ENCODE measurements around the gene PIAS1. TPM values are rescaled to one million over a fixed set of nuclear protein-coding genes. Genes with fewer than 3 reads are reported as not detected.

PIAS1 gene
- total RNA-seq, 4 donors from 2014 or later, result 32.6 to 59.5 (median 55.9) TPM

DNA sequence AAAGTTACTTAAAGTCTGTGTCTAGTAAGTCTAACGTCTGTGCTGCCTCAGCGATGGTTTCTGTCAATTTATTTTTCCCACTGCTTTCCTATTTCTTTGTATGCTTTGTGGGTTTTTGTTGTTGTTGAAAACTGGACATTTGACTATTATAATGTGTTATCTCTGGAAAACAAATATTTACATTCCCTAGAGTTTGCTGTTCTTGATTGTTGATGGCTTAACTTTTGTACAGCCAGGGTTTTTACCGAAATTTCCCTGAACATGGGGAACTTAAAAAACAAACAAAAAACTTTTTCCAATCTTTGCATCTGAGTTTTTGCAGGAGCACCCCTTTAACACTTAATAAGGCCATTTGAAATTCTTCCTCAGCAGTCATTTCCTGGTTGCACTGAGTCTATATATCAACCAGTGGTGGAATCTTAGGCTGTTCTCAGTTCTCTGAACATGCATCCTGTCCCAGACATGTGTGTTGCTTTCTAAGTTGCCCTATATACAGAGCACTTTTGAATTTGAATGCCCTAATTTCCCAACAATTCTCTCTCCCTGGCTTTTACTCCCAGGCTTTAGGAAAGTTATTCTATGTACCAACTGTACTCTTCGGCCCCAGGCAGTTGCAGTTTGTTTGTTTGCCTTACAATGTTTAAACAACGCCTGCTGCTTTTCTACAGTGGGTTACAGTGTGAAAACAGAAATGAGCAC lies 11.8 kb upstream of the PIAS1 start:
- no peak for TF ChIP-seq POLR2A (IDR thresholded peaks at IDR 0.05)
- TF ChIP-seq, protein P1, sequence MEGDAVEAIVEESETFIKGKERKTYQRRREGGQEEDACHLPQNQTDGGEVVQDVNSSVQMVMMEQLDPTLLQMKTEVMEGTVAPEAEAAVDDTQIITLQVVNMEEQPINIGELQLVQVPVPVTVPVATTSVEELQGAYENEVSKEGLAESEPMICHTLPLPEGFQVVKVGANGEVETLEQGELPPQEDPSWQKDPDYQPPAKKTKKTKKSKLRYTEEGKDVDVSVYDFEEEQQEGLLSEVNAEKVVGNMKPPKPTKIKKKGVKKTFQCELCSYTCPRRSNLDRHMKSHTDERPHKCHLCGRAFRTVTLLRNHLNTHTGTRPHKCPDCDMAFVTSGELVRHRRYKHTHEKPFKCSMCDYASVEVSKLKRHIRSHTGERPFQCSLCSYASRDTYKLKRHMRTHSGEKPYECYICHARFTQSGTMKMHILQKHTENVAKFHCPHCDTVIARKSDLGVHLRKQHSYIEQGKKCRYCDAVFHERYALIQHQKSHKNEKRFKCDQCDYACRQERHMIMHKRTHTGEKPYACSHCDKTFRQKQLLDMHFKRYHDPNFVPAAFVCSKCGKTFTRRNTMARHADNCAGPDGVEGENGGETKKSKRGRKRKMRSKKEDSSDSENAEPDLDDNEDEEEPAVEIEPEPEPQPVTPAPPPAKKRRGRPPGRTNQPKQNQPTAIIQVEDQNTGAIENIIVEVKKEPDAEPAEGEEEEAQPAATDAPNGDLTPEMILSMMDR (IDR thresholded peaks at IDR 0.05), result no peak
- DNase-seq (ENCODE audit: low spot score in 2 of 2), result no peak
- no peak overlapping the region for H3K4me3 ChIP-seq (ENCODE audit: low read depth, poor library complexity, severe bottlenecking)
- 81 to 83% methylated on average over 5 of the region's 5 CpGs for WGBS, 2 donors
- intact Hi-C loops (cut with DNase I; ENCODE audit: low total_unique reads), result no loop called here

DNA sequence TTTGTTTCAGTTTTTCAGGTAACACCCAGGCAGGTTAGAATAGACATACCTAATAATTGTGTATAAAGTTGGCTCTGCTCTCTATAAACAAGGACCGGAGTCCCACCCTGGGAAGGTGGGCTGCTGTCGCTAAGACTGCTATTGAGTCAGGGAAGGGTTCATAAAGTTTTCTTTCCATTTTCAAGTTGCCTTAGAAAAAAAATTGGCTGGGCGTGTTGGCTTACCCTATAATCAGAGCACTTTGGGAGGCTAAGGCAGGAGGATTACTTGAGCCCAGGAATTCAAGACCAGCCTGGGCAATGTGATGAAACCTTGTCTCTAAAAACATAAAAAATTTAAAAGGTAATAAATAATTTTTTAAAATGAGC lies 11.3 kb upstream of the PIAS1 start:
- no peak for DNase-seq (ENCODE audit: low spot score in 2 of 2)
- no peak overlapping the region for H3K4me3 ChIP-seq (ENCODE audit: low read depth, poor library complexity, severe bottlenecking)
- intact Hi-C loops (cut with DNase I; ENCODE audit: low total_unique reads), result no loop called here
- no peak for TF ChIP-seq POLR2A (IDR thresholded peaks at IDR 0.05)
- TF ChIP-seq, protein P1 (IDR thresholded peaks at IDR 0.05), result no peak
- 86 to 93% methylated on average over 3 of the region's 3 CpGs for WGBS, 2 donors

DNA sequence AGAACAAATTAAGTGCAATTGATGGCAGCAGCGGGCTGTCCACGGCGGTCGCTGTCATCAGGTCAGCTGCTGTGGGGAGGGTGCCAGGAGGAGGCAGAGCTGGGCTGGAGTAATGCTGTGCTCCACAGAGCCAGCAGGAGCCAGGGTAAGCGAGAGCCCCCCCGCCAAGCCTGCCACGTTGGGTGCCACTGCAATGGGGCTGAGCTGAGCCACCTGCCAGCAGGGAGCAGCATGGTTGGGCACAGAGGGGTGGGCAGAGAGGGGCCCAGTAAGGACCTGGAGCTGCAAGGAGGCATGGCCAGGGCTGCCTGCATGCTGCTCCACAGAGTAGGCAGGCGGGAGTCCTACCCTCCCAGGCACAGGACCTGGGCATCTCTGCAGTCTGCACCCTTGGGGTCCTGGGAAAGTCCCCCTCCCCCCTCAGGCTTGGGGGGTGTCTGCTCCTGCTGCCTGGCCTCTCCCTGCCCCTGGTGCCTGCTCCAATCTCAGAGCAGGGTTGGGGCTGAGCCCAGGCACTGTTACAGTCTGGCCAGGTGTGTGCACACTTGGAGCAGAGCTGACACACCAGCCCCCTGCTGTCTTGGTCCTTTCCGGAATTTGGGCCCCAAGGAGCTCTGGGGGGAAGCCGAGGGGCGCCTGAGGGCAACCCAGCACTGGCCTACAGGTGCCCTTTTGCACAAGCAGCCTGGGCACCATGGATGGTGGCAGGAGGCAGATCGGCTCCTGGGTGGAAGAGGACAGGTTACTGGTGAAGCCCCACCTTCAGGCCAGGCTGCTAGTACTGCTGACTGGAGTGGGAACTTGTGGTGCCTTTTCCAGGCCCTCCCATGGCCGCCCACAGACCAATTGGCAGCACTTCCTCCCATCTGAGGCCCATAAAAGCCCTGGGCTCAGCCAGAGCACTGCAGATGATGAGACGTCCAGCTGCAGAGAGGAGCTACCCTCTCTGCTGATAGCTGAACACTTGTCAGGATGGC lies 8.5 kb upstream of the PIAS1 start:
- DNase-seq (ENCODE audit: low spot score in 2 of 2), result no peak
- WGBS, 2 donors, result 86 to 87% methylated on average over 14 of the region's 14 CpGs
- H3K4me3 ChIP-seq (ENCODE audit: low read depth, poor library complexity, severe bottlenecking), result no peak overlapping the region
- TF ChIP-seq, protein P1 (IDR thresholded peaks at IDR 0.05), result no peak
- TF ChIP-seq POLR2A (IDR thresholded peaks at IDR 0.05), result no peak
- intact Hi-C loops (cut with DNase I; ENCODE audit: low total_unique reads), result no loop called here

DNA sequence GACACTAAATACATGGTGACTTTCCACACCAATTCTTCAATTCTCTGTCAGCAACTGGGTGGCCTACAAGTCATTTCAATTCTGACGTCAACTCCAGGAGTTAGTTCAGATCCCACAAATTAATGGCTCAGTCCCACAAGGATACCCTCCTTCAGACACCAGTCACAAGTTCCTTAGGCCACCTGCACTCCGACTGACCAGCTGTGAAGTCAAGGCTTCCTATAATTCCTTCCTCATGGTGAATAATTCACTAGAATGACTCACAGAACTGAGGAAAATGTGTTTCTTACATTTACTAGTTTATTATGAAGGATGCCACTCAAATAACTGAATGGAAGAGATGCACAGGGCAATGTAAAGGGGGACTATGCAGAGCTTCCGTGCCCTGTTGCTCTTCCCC lies 6.3 kb upstream of the PIAS1 start:
- no peak for DNase-seq (ENCODE audit: low spot score in 2 of 2)
- no peak for TF ChIP-seq POLR2A (IDR thresholded peaks at IDR 0.05)
- TF ChIP-seq, protein P1 (IDR thresholded peaks at IDR 0.05), result no peak
- H3K4me3 ChIP-seq (ENCODE audit: low read depth, poor library complexity, severe bottlenecking), result no peak overlapping the region
- WGBS, 2 donors, result 91 to 94% methylated on average over 3 of the region's 3 CpGs
- intact Hi-C loops (cut with DNase I; ENCODE audit: low total_unique reads), result no loop called here

DNA sequence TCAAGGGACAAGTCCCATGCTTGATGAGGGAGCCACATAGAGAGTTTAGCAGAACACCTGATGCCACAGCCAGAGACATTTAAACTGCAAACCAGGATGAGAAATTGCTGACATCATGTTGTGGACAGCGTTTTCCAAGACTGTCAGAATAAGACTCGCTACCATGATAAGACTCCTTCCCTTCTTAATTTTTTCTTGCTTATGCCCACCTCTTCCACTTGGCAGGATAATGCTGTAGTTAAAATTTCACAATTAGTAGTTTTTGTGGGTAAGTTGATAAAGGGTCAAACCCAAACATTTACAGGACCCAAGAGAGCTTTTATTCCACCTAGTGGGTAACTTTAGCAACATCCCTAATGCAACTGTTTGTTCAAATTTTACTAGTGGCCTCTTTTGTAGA lies 3.0 kb upstream of the PIAS1 start:
- DNase-seq (ENCODE audit: low spot score in 2 of 2), result no peak
- WGBS, 2 donors, result 80 to 91% methylated on average over 2 of the region's 2 CpGs
- intact Hi-C loops (cut with DNase I; ENCODE audit: low total_unique reads), result no loop called here
- TF ChIP-seq, protein P1 (IDR thresholded peaks at IDR 0.05), result no peak
- no peak for TF ChIP-seq POLR2A (IDR thresholded peaks at IDR 0.05)
- no peak overlapping the region for H3K4me3 ChIP-seq (ENCODE audit: low read depth, poor library complexity, severe bottlenecking)
